Neural cell (in vitro differentiated cells): ENCODE data around the gene GMDS. TPM values are rescaled to one million over a fixed set of nuclear protein-coding genes. Genes with fewer than 3 reads are reported as not detected.

Experiments
- H2AFZ ChIP-seq: fragments of 200-600, 300-800 bp; sonication (generic), shearing (Covaris generic); 2 replicates; pipeline ENCODE4 v1.6.0; 2014; ENCODE audit warnings: low read depth, mild to moderate bottlenecking, antibody characterized with exemption, low read length, moderate library complexity
- H3F3A ChIP-seq: fragments of 200-600 bp; shearing (Covaris generic); 2 replicates; pipeline ENCODE4 v1.6.1; 2016; ENCODE audit warnings: mild to moderate bottlenecking, moderate library complexity, mixed read lengths, antibody characterized with exemption, low read length; ENCODE audit not compliant: insufficient read depth, poor library complexity, severe bottlenecking
- H3K27ac ChIP-seq: fragments of 200-600, 300-800 bp; sonication (generic), shearing (Covaris generic); 2 replicates; pipeline ENCODE4 v1.5.1; 2014; ENCODE audit warnings: mild to moderate bottlenecking, low read length, moderate library complexity
- H3K27me3 ChIP-seq: fragments of 300-800, 200-600 bp; sonication (generic), shearing (Covaris generic); 2 replicates; pipeline ENCODE4 v1.6.0; 2014; ENCODE audit warnings: mild to moderate bottlenecking, low read depth, low read length, moderate library complexity; ENCODE audit not compliant: insufficient read depth
- H3K36me3 ChIP-seq: fragments of 300-800, 200-600 bp; sonication (generic), shearing (Covaris generic); 2 replicates; pipeline ENCODE4 v1.5.1; 2014; ENCODE audit warnings: mild to moderate bottlenecking, antibody characterized with exemption, low read length, moderate library complexity; ENCODE audit not compliant: insufficient read depth
- H3K4me2 ChIP-seq: fragments of 300-800, 200-600 bp; sonication (generic), shearing (Covaris generic); 2 replicates; pipeline ENCODE4 v1.6.0; 2014; ENCODE audit warnings: mild to moderate bottlenecking, low read length
- H3K4me3 ChIP-seq: fragments of 300-800, 200-600 bp; sonication (generic), shearing (Covaris generic); 2 replicates; pipeline ENCODE4 v1.5.1; 2014; ENCODE audit warnings: mild to moderate bottlenecking, low read length, moderate library complexity
- H3K79me2 ChIP-seq: fragments of 200-600 bp; shearing (Covaris generic); replicated peaks from 2 replicates; pipeline ENCODE4 v1.6.0; 2014; ENCODE audit warnings: mild to moderate bottlenecking, low read length, moderate library complexity; ENCODE audit not compliant: insufficient read depth
- H3K9ac ChIP-seq: fragments of 300-800, 200-600 bp; sonication (generic), shearing (Covaris generic); 2 replicates; pipeline ENCODE4 v1.6.1; 2016; ENCODE audit warnings: mild to moderate bottlenecking, low read length, mixed read lengths
- H3K9me2 ChIP-seq: fragments of 200-600 bp; shearing (Covaris generic); 2 replicates; pipeline ENCODE4 v1.6.1; 2016; ENCODE audit warnings: mild to moderate bottlenecking, low read length, mixed read lengths; ENCODE audit not compliant: insufficient read depth
- H3K9me3 ChIP-seq: fragments of 200-600, 300-800 bp; sonication (generic), shearing (Covaris generic); 2 replicates; pipeline ENCODE4 v1.6.1; 2016; ENCODE audit warnings: mild to moderate bottlenecking, mixed run types, low read length, moderate library complexity, mixed read lengths
- H4K20me1 ChIP-seq: fragments of 200-600 bp; shearing (Covaris generic); 2 replicates; pipeline ENCODE4 v1.6.1; 2016; ENCODE audit warnings: mild to moderate bottlenecking, mixed run types; ENCODE audit not compliant: insufficient read depth
- CTCF ChIP-seq: fragments of 450-650 bp; IDR thresholded peaks from 2 replicates; pipeline ENCODE4 v1.5.1; 2014; ENCODE audit warnings: antibody characterized with exemption, mild to moderate bottlenecking, moderate library complexity; ENCODE audit not compliant: poor library complexity, severe bottlenecking
- EP300 ChIP-seq: fragments of 450-650 bp; conservative IDR thresholded peaks from 2 replicates; pipeline ENCODE4 v1.6.1; 2014; ENCODE audit warnings: antibody characterized with exemption, mild to moderate bottlenecking, moderate library complexity; ENCODE audit not compliant: poor library complexity, severe bottlenecking
- EZH2 ChIP-seq: fragments of 200-600, 300-800 bp; shearing (Covaris generic), sonication (generic); IDR thresholded peaks from 2 replicates; pipeline ENCODE4 v1.6.1; 2014; ENCODE audit warnings: antibody characterized with exemption, low read length, borderline replicate concordance, mild to moderate bottlenecking; ENCODE audit not compliant: insufficient read depth, poor library complexity, severe bottlenecking
- MXI1 ChIP-seq: fragments of 450-650 bp; conservative IDR thresholded peaks from 2 replicates; pipeline ENCODE4 v1.6.1; 2014; ENCODE audit warnings: antibody characterized with exemption, mild to moderate bottlenecking; ENCODE audit not compliant: poor library complexity, severe bottlenecking
- POLR2AphosphoS5 ChIP-seq: IDR thresholded peaks from 2 replicates; pipeline ENCODE4 v1.6.1; 2012
- RAD21 ChIP-seq: fragments of 450-650 bp; conservative IDR thresholded peaks from 2 replicates; pipeline ENCODE4 v1.6.1; 2014; ENCODE audit warnings: antibody characterized with exemption, mild to moderate bottlenecking, moderate library complexity
- REST ChIP-seq: IDR thresholded peaks from 2 replicates; pipeline ENCODE4 v1.6.1; 2012; ENCODE audit warnings: borderline replicate concordance
- SMC3 ChIP-seq: fragments of 450-650 bp; conservative IDR thresholded peaks from 2 replicates; pipeline ENCODE4 v1.6.1; 2014; ENCODE audit warnings: antibody characterized with exemption, mild to moderate bottlenecking, moderate library complexity; ENCODE audit not compliant: poor library complexity
- TAF1 ChIP-seq: IDR thresholded peaks from 2 replicates; pipeline ENCODE4 v1.6.1; 2012; ENCODE audit warnings: low read depth
- polyA plus RNA-seq: library from polyadenylated mRNA; depleted of rRNA; stranded (reverse); fragments of >200 nt; gene quantifications from 2 replicates; pipeline ENCODE4 v1.2.3, GENCODE V29; 2014

Gene GMDS
- polyA plus RNA-seq, 1 donor from 2014 or later, result 11.4 TPM

- Histone ChIP-seq H3F3A (no peaks in the 10 kb centered on the region), H3K4me3 (no peak overlapping the region), H3K4me2 (no peak overlapping the region), H2AFZ (no peak overlapping the region), H3K9me3 (no peaks in the 10 kb centered on the region), H3K27ac (no peak overlapping the region), H3K9me2 (no peaks in the 10 kb centered on the region), H4K20me1 (no peaks in the 10 kb centered on the region), H3K27me3 (no peaks in the 10 kb centered on the region), H3K36me3 (no peaks in the 10 kb centered on the region), H3K9ac (no peak overlapping the region), H3K79me2 (no peaks in the 10 kb centered on the region)
- TF ChIP-seq POLR2AphosphoS5, result no peak
- TF ChIP-seq SMC3, result no peak
- no peak for TF ChIP-seq EZH2
- no peak for TF ChIP-seq EP300
- TF ChIP-seq RAD21, result no peak
- no peak for TF ChIP-seq CTCF
- TF ChIP-seq REST, result no peak
- TF ChIP-seq TAF1, result no peak
- no peak for TF ChIP-seq MXI1
These were observed 656.2 kb downstream of the GMDS start for GRCh38 chr6:1589208-1589607.

- Histone ChIP-seq H3K9me2 (no peaks in the 10 kb centered on the region), H3K27me3 (no peaks in the 10 kb centered on the region), H3K4me2 (no peak overlapping the region), H3K4me3 (no peak overlapping the region), H3K36me3 (no peaks in the 10 kb centered on the region), H3F3A (no peaks in the 10 kb centered on the region), H4K20me1 (no peaks in the 10 kb centered on the region), H3K27ac (no peak overlapping the region), H3K9ac (no peak overlapping the region), H2AFZ (no peak overlapping the region), H3K9me3 (no peaks in the 10 kb centered on the region), H3K79me2 (no peaks in the 10 kb centered on the region)
- no peak for TF ChIP-seq SMC3
These were observed 657.4 kb downstream of the GMDS start for GRCh38 chr6:1587977-1588376.

DNA sequence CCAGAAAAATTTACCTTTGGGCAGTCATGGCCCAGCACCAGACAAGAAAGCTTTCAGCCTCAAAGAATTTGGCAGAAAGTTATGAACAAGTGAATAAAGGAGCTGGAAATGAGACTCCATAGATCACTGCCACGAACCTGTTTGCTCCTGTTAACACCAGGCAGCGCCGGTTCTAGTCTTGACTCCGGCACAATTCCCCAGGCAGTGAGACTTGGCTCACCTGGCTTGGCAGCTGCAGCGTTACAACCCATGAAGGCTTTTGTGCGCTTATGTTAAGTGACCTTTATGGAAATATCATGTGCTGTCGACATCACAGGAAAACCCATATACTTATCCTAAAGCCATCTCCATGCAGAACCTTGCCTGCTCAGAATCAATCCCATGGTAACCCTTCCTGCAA is 657.9 kb downstream of the GMDS start:
- no peak for TF ChIP-seq TAF1
- no peak for TF ChIP-seq CTCF
- TF ChIP-seq MXI1, result no peak
- no peak for TF ChIP-seq EP300
- no peak for TF ChIP-seq REST
- no peak for TF ChIP-seq EZH2
- no peak for TF ChIP-seq RAD21
- no peak for TF ChIP-seq POLR2AphosphoS5
- no peak for TF ChIP-seq SMC3
- no peaks in the 10 kb centered on the region for H3K36me3 ChIP-seq
- no peaks in the 10 kb centered on the region for H4K20me1 ChIP-seq
- no peaks in the 10 kb centered on the region for H3K9me3 ChIP-seq
- no peak overlapping the region for H3K4me3 ChIP-seq
- no peak overlapping the region for H3K4me2 ChIP-seq
- H3F3A ChIP-seq, result no peaks in the 10 kb centered on the region
- no peak overlapping the region for H3K27ac ChIP-seq
- H2AFZ ChIP-seq, result no peak overlapping the region
- H3K79me2 ChIP-seq, result no peaks in the 10 kb centered on the region
- no peak overlapping the region for H3K9ac ChIP-seq
- H3K27me3 ChIP-seq, result no peaks in the 10 kb centered on the region
- no peaks in the 10 kb centered on the region for H3K9me2 ChIP-seq
